Neuronal stem cell (in vitro differentiated cells): ENCODE results near the gene RDH11.
"Not testable (repeated sequence)": the region's sequence is repeated elsewhere in the genome, so short reads cannot be mapped to it uniquely, and the experiment has no call there.

ENCODE experiments used
- DNase-seq: peaks from one replicate; pipeline ENCODE4 v3.0.0-alpha.2; 2013; ENCODE audit warnings: low spot score
- H2AFZ ChIP-seq: one replicate; pipeline ENCODE4 v1.6.1; 2013; ENCODE audit warnings: mild to moderate bottlenecking, low read length, inconsistent platforms
- H2AK5ac ChIP-seq: 2 replicates; pipeline ENCODE4 v1.6.1; 2013; ENCODE audit warnings: low read depth, mild to moderate bottlenecking, inconsistent platforms, low read length, moderate library complexity, mixed read lengths
- H2BK120ac ChIP-seq: 2 replicates; pipeline ENCODE4 v1.6.1; 2013; ENCODE audit warnings: low read depth, mild to moderate bottlenecking, inconsistent platforms, low read length, moderate library complexity, mixed read lengths
- H2BK12ac ChIP-seq: one replicate; pipeline ENCODE4 v1.6.1; 2013; ENCODE audit warnings: low read length, inconsistent platforms
- H2BK15ac ChIP-seq: 2 replicates; pipeline ENCODE4 v1.6.1; 2013; ENCODE audit warnings: mild to moderate bottlenecking, low read length, inconsistent platforms, mixed read lengths
- H2BK5ac ChIP-seq: one replicate; pipeline ENCODE4 v1.6.1; 2013; ENCODE audit warnings: inconsistent platforms, mild to moderate bottlenecking, low read length, moderate library complexity
- H3K14ac ChIP-seq: one replicate; pipeline ENCODE4 v1.6.1; 2013; ENCODE audit warnings: low read length, inconsistent platforms
- H3K18ac ChIP-seq: 2 replicates; pipeline ENCODE4 v1.6.1; 2013; ENCODE audit warnings: low read length, inconsistent platforms
- H3K23ac ChIP-seq: 2 replicates; pipeline ENCODE4 v1.6.1; 2013; ENCODE audit warnings: low read depth, mild to moderate bottlenecking, mixed read lengths, low read length, inconsistent platforms; ENCODE audit not compliant: poor library complexity
- H3K27ac ChIP-seq: replicated peaks from 3 replicates; pipeline ENCODE4 v1.5.1; 2013; ENCODE audit warnings: low read length, inconsistent platforms
- H3K27me3 ChIP-seq, 3 experiments: 2 replicates each; pipeline ENCODE4 v1.6.1; 2013; ENCODE audit warnings: low read length in 3 of 3, mild to moderate bottlenecking in 2 of 3, inconsistent platforms in 1 of 3, low read depth in 1 of 3, mixed read lengths in 1 of 3, moderate library complexity in 1 of 3; ENCODE audit not compliant: control insufficient read depth in 3 of 3, insufficient read depth in 3 of 3
- H3K36me3 ChIP-seq, 2 donors: replicated peaks in 1 of 2; 2 replicates each; pipeline ENCODE4 v1.6.1; 2013; ENCODE audit warnings: low read length in 2 of 2; ENCODE audit not compliant: control insufficient read depth in 2 of 2, insufficient read depth in 2 of 2
- H3K4ac ChIP-seq: 2 replicates; pipeline ENCODE4 v1.6.1; 2013; ENCODE audit warnings: inconsistent platforms, mild to moderate bottlenecking, low read length, moderate library complexity
- H3K4me1 ChIP-seq, 2 donors: 1 replicate in 1 of 2; 2 replicates in 1 of 2; pipeline ENCODE4 v1.6.1; 2013; ENCODE audit warnings: low read length in 2 of 2, low read depth in 1 of 2; ENCODE audit not compliant: control insufficient read depth in 2 of 2, insufficient read depth in 1 of 2
- H3K4me2 ChIP-seq: one replicate; pipeline ENCODE4 v1.6.1; 2013; ENCODE audit warnings: mild to moderate bottlenecking, low read length, inconsistent platforms; ENCODE audit not compliant: insufficient read depth, poor library complexity, severe bottlenecking
- H3K4me3 ChIP-seq, 2 donors: 2 replicates each; pipeline ENCODE4 v1.5.1; 2013; ENCODE audit warnings: low read length in 2 of 2, mild to moderate bottlenecking in 2 of 2, inconsistent platforms in 1 of 2, moderate library complexity in 1 of 2
- H3K79me1 ChIP-seq: one replicate; pipeline ENCODE4 v1.6.1; 2013; ENCODE audit warnings: low read depth, mild to moderate bottlenecking, inconsistent platforms, low read length, moderate library complexity
- H3K9ac ChIP-seq: one replicate; pipeline ENCODE4 v1.6.1; 2013; ENCODE audit warnings: mild to moderate bottlenecking, low read depth, low read length, inconsistent platforms; ENCODE audit not compliant: poor library complexity
- H3K9me3 ChIP-seq, 2 donors: replicated peaks in 1 of 2; 2 replicates each; pipeline versions ENCODE3 to v1.6.1; 2013; ENCODE audit warnings: low read length in 2 of 2, mild to moderate bottlenecking in 2 of 2, inconsistent platforms in 1 of 2, low read depth in 1 of 2, mixed read lengths in 1 of 2, moderate library complexity in 1 of 2; ENCODE audit not compliant: control insufficient read depth in 2 of 2, insufficient read depth in 1 of 2
- H4K8ac ChIP-seq: one replicate; pipeline ENCODE4 v1.6.1; 2013; ENCODE audit warnings: low read depth, mild to moderate bottlenecking, inconsistent platforms, low read length, moderate library complexity
- H4K91ac ChIP-seq: one replicate; pipeline ENCODE4 v1.6.1; 2013; ENCODE audit warnings: low read length, low read depth, mild to moderate bottlenecking, inconsistent platforms; ENCODE audit not compliant: poor library complexity
- WGBS, 2 donors: extraction: QIAGEN DNeasy Blood & Tissue Kit; methylation state at CpG; one replicate each; pipeline ENCODE4 v1.1.7; 2013; ENCODE audit warnings: missing lambda C conversion rate in 2 of 2, mixed read lengths in 1 of 2; ENCODE audit not compliant: insufficient read length in 2 of 2, insufficient replicate concordance in 1 of 2; ENCODE audit errors: extremely low coverage in 2 of 2; 5-methylcytosine and 5-hydroxymethylcytosine counted together

The RDH11 gene

GRCh38 chr14:67721875-67722274 is 26.3 kb upstream of the RDH11 start:
- H3K4me3 ChIP-seq, result no peak overlapping the region
- H3K27me3 ChIP-seq, result peaks cover 0 to 19% (median 0%) of the 10 kb centered on the region in 3 experiments
- H3K27ac ChIP-seq, result no peak overlapping the region
- peaks cover 0 to 4% of the 10 kb centered on the region in 2 donors for H3K9me3 ChIP-seq
- H2BK5ac ChIP-seq, result no peak overlapping the region
- no peak overlapping the region for H2AK5ac ChIP-seq
- no peak overlapping the region for H2BK12ac ChIP-seq
- H4K8ac ChIP-seq, result no peak overlapping the region
- no peaks in the 10 kb centered on the region for H3K79me1 ChIP-seq
- no CpG with 5 or more reads among the region's 5 CpGs for WGBS, 2 donors
- no peak overlapping the region for H3K23ac ChIP-seq
- H3K9ac ChIP-seq, result no peak overlapping the region
- no peak overlapping the region for H3K4ac ChIP-seq
- no peak overlapping the region for H2BK15ac ChIP-seq
- no peak overlapping the region for H2BK120ac ChIP-seq
- H3K36me3 ChIP-seq, result no peaks in the 10 kb centered on the region
- H4K91ac ChIP-seq, result no peak overlapping the region
- no peak overlapping the region for H3K4me2 ChIP-seq
- no peak overlapping the region for H2AFZ ChIP-seq
- no peak overlapping the region for H3K14ac ChIP-seq
- no peaks in the 10 kb centered on the region for H3K4me1 ChIP-seq
- H3K18ac ChIP-seq, result no peak overlapping the region
- no peak for DNase-seq

DNA sequence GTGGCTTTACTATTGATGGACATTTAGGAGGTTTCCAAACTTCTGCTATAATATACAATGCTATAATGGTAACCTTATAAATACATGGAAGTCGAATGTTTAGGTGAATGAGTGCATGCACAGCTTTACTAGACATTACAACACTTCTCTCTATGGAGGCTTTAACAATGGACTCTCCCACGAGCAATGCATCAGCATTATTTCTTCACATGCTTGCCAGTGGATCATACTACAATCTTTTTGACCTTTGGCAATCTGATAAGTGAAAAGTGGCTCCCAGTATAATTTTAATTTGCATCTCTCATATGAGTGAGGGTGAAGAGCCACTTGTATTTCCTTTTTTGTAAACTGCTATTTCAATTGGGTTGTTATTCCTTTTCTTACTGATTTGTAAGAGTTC is 24.3 kb upstream of the RDH11 start:
- no peak overlapping the region for H3K27ac ChIP-seq
- no peaks in the 10 kb centered on the region for H3K4me1 ChIP-seq
- peaks cover 0 to 8% (median 0%) of the 10 kb centered on the region in 3 experiments for H3K27me3 ChIP-seq
- no peak overlapping the region for H3K14ac ChIP-seq
- H4K8ac ChIP-seq, result no peak overlapping the region
- H3K9me3 ChIP-seq, result no peaks in the 10 kb centered on the region
- no peak overlapping the region for H2AK5ac ChIP-seq
- no peak overlapping the region for H2BK12ac ChIP-seq
- DNase-seq, result no peak
- no peak overlapping the region for H2AFZ ChIP-seq
- no peak overlapping the region for H3K18ac ChIP-seq
- H3K79me1 ChIP-seq, result no peaks in the 10 kb centered on the region
- no peaks in the 10 kb centered on the region for H3K36me3 ChIP-seq
- no peak overlapping the region for H3K9ac ChIP-seq
- H3K23ac ChIP-seq, result no peak overlapping the region
- H2BK120ac ChIP-seq, result no peak overlapping the region
- no peak overlapping the region for H3K4me2 ChIP-seq
- H2BK5ac ChIP-seq, result no peak overlapping the region
- H3K4me3 ChIP-seq, result no peak overlapping the region
- H4K91ac ChIP-seq, result no peak overlapping the region
- no peak overlapping the region for H3K4ac ChIP-seq
- no peak overlapping the region for H2BK15ac ChIP-seq
- no CpG with 5 or more reads among the region's 2 CpGs for WGBS, 2 donors

DNA sequence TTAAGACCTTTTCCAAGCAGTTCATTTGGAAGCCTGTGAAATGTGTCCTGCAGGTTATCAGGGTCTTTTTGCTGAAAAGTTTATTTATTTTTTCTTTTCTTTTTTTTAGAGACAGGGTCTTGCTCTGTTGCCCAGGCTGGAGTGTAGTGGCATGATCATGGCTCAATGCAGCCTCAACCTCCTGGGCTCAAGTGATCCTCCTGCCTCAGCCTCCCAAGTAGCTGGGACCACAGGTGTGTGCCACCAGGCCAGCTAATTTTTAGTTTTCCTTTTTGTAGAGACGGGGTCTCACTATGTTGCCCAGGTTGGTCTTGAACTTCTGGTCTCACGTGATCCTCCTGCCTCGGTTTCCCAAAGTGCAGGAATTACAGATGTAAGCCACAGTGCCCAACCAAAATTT is 23.8 kb upstream of the RDH11 start:
- H4K91ac ChIP-seq, H2BK120ac ChIP-seq, H3K4ac ChIP-seq, H2BK15ac ChIP-seq, H3K9me3 ChIP-seq, H3K4me3 ChIP-seq, H2BK5ac ChIP-seq, H3K4me1 ChIP-seq, H3K27ac ChIP-seq, H3K4me2 ChIP-seq, H2BK12ac ChIP-seq, H3K79me1 ChIP-seq, H3K27me3 ChIP-seq, H3K9ac ChIP-seq, H2AFZ ChIP-seq, H4K8ac ChIP-seq, H2AK5ac ChIP-seq, H3K23ac ChIP-seq, H3K18ac ChIP-seq, H3K36me3 ChIP-seq, H3K14ac ChIP-seq, DNase-seq: not testable (repeated sequence)
- WGBS, 2 donors, result no CpG with 5 or more reads among the region's 3 CpGs

- Histone ChIP-seq H3K27me3 (peaks cover 0 to 8% (median 0%) of the 10 kb centered on the region in 3 experiments), H3K4me1 (no peaks in the 10 kb centered on the region), H2BK12ac (no peak overlapping the region), H2BK120ac (no peak overlapping the region), H3K23ac (no peak overlapping the region), H3K9ac (no peak overlapping the region), H4K91ac (no peak overlapping the region), H3K79me1 (no peaks in the 10 kb centered on the region), H3K9me3 (no peaks in the 10 kb centered on the region), H2AFZ (no peak overlapping the region), H3K18ac (no peak overlapping the region), H2AK5ac (no peak overlapping the region), H4K8ac (no peak overlapping the region), H3K27ac (no peak overlapping the region), H2BK15ac (no peak overlapping the region), H3K36me3 (no peaks in the 10 kb centered on the region), H3K14ac (no peak overlapping the region), H3K4me2 (no peak overlapping the region), H2BK5ac (no peak overlapping the region), H3K4me3 (no peak overlapping the region), H3K4ac (no peak overlapping the region)
- no peak for DNase-seq
- WGBS, 2 donors, result no CpG with 5 or more reads among the region's 2 CpGs
Measured at GRCh38 chr14:67718265-67718664, 22.7 kb upstream of the RDH11 start.
